Hepatocyte (in vitro differentiated cells): Measurements from ENCODE around the gene SVBP. TPM values are rescaled to one million over a fixed set of nuclear protein-coding genes. Genes with fewer than 3 reads are reported as not detected.

Experiments
- DNase-seq: peaks from one replicate; pipeline ENCODE4 v3.0.0-alpha.2; 2016; ENCODE audit warnings: low spot score
- H2AFZ ChIP-seq: fragments of 200-600 bp; sonication (generic); 2 replicates; pipeline ENCODE4 v1.6.0; 2016; ENCODE audit warnings: antibody characterized with exemption, mild to moderate bottlenecking
- H3K27ac ChIP-seq: fragments of 200-600 bp; sonication (generic); 2 replicates; pipeline ENCODE4 v1.5.1; 2016; ENCODE audit warnings: mild to moderate bottlenecking
- H3K27me3 ChIP-seq: fragments of 200-600 bp; sonication (generic); 2 replicates; pipeline ENCODE4 v1.6.1; 2016
- H3K36me3 ChIP-seq: fragments of 200-600 bp; sonication (generic); replicated peaks from 2 replicates; pipeline ENCODE4 v1.5.1; 2016; ENCODE audit warnings: low read depth; ENCODE audit not compliant: insufficient read depth
- H3K4me1 ChIP-seq: fragments of 200-600 bp; sonication (generic); 2 replicates; pipeline ENCODE4 v1.5.1; 2016; ENCODE audit warnings: mild to moderate bottlenecking, moderate library complexity; ENCODE audit not compliant: insufficient read depth
- H3K4me2 ChIP-seq: fragments of 200-600 bp; sonication (generic); 2 replicates; pipeline ENCODE4 v1.6.0; 2016
- H3K4me3 ChIP-seq: fragments of 200-600 bp; sonication (generic); 2 replicates; pipeline ENCODE4 v1.5.1; 2016; ENCODE audit warnings: mild to moderate bottlenecking
- H3K79me2 ChIP-seq: fragments of 200-600 bp; sonication (generic); 2 replicates; pipeline ENCODE4 v1.6.0; 2017; ENCODE audit warnings: mild to moderate bottlenecking
- H3K9me2 ChIP-seq: fragments of 200-600 bp; sonication (generic); replicated peaks from 2 replicates; pipeline ENCODE4 v1.6.0; 2017; ENCODE audit warnings: mild to moderate bottlenecking; ENCODE audit not compliant: insufficient read depth
- H3K9me3 ChIP-seq: fragments of 200-600 bp; sonication (generic); 2 replicates; pipeline ENCODE4 v1.5.1; 2016; ENCODE audit warnings: low read depth, mild to moderate bottlenecking
- H4K20me1 ChIP-seq: fragments of 200-600 bp; sonication (generic); 2 replicates; pipeline ENCODE4 v1.6.0; 2016; ENCODE audit warnings: mild to moderate bottlenecking; ENCODE audit not compliant: insufficient read depth, poor library complexity, severe bottlenecking
- EZH2 ChIP-seq: fragments of 200-600 bp; sonication (generic); IDR thresholded peaks from 2 replicates; pipeline ENCODE4 v1.6.1; 2016; ENCODE audit warnings: antibody characterized with exemption, mild to moderate bottlenecking, borderline replicate concordance
- EZH2phosphoT487 ChIP-seq: fragments of 200-600 bp; sonication (generic); IDR thresholded peaks from one replicate; pipeline ENCODE4 v1.6.1; 2018; ENCODE audit warnings: antibody characterized with exemption, mild to moderate bottlenecking, low read depth, moderate library complexity; ENCODE audit not compliant: unreplicated experiment, severe bottlenecking
- WGBS: methylation state at CpG from one replicate; pipeline ENCODE4 v1.1.6; 2016; ENCODE audit warnings: low lambda C conversion rate; ENCODE audit errors: missing lambda C conversion rate; 5-methylcytosine and 5-hydroxymethylcytosine counted together
- polyA plus RNA-seq: library from polyadenylated mRNA; unstranded; fragments of >200 nt; fragmentation: Nextera tagmentation; extraction: Ambion mirVana; gene quantifications from 2 replicates; pipeline ENCODE4 v1.2.1, GENCODE V29; 2016
- total RNA-seq: library from RNA; depleted of rRNA; stranded (reverse); fragments of >200 nt; gene quantifications from 2 replicates; pipeline ENCODE4 v1.2.3, GENCODE V29; 2014
- TF ChIP-seq, protein P1 (sequence below): fragments of 200-600 bp; sonication (generic); IDR thresholded peaks from 2 replicates; pipeline ENCODE4 v1.5.1; 2016; ENCODE audit warnings: antibody characterized with exemption, mild to moderate bottlenecking; ENCODE audit not compliant: poor library complexity

The SVBP gene
- total and polyA plus RNA-seq, 2 experiments from 2014 or later: 49.6 to 56.8 TPM

- H3K9me3 ChIP-seq: no peaks in the 10 kb centered on the region
- H3K9me2 ChIP-seq: no peaks in the 10 kb centered on the region
- H3K4me2 ChIP-seq: no peak overlapping the region
- H3K27me3 ChIP-seq: no peaks in the 10 kb centered on the region
- no peak for DNase-seq
- H3K4me3 ChIP-seq: no peak overlapping the region
- peaks cover 5% of the 10 kb centered on the region for H3K79me2 ChIP-seq
- H3K27ac ChIP-seq: no peak overlapping the region
- no peaks in the 10 kb centered on the region for H4K20me1 ChIP-seq
- WGBS: 100% methylated on average over 1 of the region's 1 CpG
- no peak overlapping the region for H2AFZ ChIP-seq
- H3K4me1 ChIP-seq: no peaks in the 10 kb centered on the region
- H3K36me3 ChIP-seq: no peaks in the 10 kb centered on the region
- no peak for TF ChIP-seq EZH2phosphoT487
These were observed 37.0 kb downstream of the SVBP start for GRCh38 chr1:42780176-42780575.

DNA sequence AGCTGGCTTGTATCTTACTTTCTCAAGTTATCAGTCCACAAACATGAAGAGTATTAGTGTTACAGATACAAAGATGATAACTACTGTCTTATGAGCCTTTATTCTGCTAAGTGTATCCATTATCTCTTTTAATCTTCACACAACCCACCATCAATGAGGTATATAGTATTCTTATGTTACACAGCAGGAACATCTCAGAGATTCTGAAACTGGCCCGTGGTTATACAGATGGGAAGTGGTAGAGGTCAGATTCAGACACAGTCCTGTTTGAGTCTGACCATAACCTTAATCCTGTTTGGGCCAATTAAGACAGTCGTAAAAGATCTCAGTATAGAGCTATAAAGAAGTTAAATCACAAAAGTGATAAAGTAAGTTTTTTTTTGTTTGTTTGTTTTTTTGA lies 37.5 kb downstream of the SVBP start:
- peaks cover under 1% of the 10 kb centered on the region for H3K36me3 ChIP-seq
- no peaks in the 10 kb centered on the region for H3K4me1 ChIP-seq
- WGBS: 80% methylated on average over 2 of the region's 2 CpGs

GRCh38 chr1:42777852-42778251 lies 39.3 kb downstream of the SVBP start:
- peaks cover 3% of the 10 kb centered on the region for H3K36me3 ChIP-seq

More for the DNA sequence above, 37.5 kb downstream of the SVBP start:
- Histone ChIP-seq H3K27ac (no peak overlapping the region), H3K9me2 (no peaks in the 10 kb centered on the region), H3K9me3 (no peaks in the 10 kb centered on the region), H4K20me1 (no peaks in the 10 kb centered on the region), H2AFZ (no peak overlapping the region), H3K4me2 (no peak overlapping the region), H3K4me3 (no peak overlapping the region), H3K27me3 (no peaks in the 10 kb centered on the region), H3K79me2 (peaks cover 5% of the 10 kb centered on the region)
- no peak for TF ChIP-seq EZH2phosphoT487
- TF ChIP-seq EZH2: no peak
- TF ChIP-seq, protein P1, sequence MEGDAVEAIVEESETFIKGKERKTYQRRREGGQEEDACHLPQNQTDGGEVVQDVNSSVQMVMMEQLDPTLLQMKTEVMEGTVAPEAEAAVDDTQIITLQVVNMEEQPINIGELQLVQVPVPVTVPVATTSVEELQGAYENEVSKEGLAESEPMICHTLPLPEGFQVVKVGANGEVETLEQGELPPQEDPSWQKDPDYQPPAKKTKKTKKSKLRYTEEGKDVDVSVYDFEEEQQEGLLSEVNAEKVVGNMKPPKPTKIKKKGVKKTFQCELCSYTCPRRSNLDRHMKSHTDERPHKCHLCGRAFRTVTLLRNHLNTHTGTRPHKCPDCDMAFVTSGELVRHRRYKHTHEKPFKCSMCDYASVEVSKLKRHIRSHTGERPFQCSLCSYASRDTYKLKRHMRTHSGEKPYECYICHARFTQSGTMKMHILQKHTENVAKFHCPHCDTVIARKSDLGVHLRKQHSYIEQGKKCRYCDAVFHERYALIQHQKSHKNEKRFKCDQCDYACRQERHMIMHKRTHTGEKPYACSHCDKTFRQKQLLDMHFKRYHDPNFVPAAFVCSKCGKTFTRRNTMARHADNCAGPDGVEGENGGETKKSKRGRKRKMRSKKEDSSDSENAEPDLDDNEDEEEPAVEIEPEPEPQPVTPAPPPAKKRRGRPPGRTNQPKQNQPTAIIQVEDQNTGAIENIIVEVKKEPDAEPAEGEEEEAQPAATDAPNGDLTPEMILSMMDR: no peak
- DNase-seq: no peak

GRCh38 chr1:42776502-42776901 lies 40.7 kb downstream of the SVBP start:
- WGBS: 92% methylated on average over 6 of the region's 6 CpGs
- Histone ChIP-seq H3K4me2 (no peak overlapping the region), H2AFZ (no peak overlapping the region), H3K4me3 (no peak overlapping the region), H3K4me1 (no peaks in the 10 kb centered on the region), H3K36me3 (peaks cover 3% of the 10 kb centered on the region), H4K20me1 (peaks cover 5% of the 10 kb centered on the region), H3K79me2 (peaks cover 20% of the 10 kb centered on the region), H3K27ac (no peak overlapping the region), H3K9me3 (no peaks in the 10 kb centered on the region), H3K9me2 (no peaks in the 10 kb centered on the region), H3K27me3 (no peaks in the 10 kb centered on the region)
- TF ChIP-seq, protein P1: no peak
- TF ChIP-seq EZH2phosphoT487 (no peak), EZH2 (no peak)
- no peak for DNase-seq

More at GRCh38 chr1:42777852-42778251, 39.3 kb downstream of the SVBP start:
- no peak overlapping the region for H3K4me3 ChIP-seq
- no peaks in the 10 kb centered on the region for H3K9me2 ChIP-seq
- peaks cover 6% of the 10 kb centered on the region for H3K79me2 ChIP-seq
- no peak overlapping the region for H2AFZ ChIP-seq
- H3K4me1 ChIP-seq: no peaks in the 10 kb centered on the region
- H4K20me1 ChIP-seq: no peaks in the 10 kb centered on the region
- H3K27me3 ChIP-seq: no peaks in the 10 kb centered on the region
- no peak overlapping the region for H3K4me2 ChIP-seq
- no peaks in the 10 kb centered on the region for H3K9me3 ChIP-seq
- DNase-seq: peak; percentile 47
- H3K27ac ChIP-seq: no peak overlapping the region
- TF ChIP-seq, protein P1: peak; percentile 53
- no peak for TF ChIP-seq EZH2phosphoT487
- no peak for TF ChIP-seq EZH2
